Measurements from ENCODE around the gene TACR2.
A peak's percentile ranks its signal among the peaks of the same experiment; 100 is the strongest.

Gene TACR2

DNA sequence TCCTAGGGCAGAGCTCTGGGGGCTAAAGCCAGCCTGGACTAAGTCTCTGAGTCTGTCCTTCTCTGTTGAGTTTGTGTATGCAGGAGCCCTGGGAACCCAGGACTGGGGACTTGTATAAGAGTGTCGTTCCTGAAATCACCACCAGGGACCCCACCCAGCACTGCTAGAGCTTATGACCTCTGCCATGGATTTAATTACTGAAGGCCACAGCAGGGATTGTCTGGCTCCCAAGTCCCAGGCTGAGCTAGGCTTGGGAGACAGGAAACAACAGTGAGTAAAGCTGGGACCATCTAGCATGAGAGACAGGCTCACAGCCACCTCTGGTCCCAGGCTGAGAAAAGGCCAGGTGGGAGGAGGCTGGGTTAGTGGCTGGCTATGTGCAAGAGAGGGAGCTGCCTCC, 33.1 kb upstream of the TACR2 start:
- peak; percentile 59 for DNase-seq

DNA sequence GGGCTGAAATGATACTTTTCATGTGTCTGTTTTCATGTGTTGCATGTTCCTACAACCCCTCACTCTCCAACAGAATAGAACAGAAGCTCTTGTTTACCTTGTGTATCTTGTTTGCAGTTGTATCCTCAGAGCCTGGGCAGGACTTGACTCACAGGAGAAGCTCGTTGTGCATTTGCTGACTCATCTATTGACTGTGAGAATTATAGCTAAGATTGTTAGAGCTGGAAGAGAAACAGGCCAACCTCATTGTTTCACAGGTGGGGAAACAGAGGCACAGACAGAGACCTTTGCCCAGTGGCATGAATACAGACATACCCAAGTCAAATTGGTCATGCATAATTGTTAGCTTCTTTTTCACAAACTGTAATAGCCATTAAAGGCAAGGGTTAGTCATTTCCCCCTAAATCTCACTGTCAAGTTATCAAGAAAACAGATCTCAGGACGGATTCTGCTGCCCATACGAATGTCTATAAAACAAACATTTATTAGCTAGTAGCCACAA, 30.0 kb upstream of the TACR2 start:
- DNase-seq: peak; percentile 47

DNA sequence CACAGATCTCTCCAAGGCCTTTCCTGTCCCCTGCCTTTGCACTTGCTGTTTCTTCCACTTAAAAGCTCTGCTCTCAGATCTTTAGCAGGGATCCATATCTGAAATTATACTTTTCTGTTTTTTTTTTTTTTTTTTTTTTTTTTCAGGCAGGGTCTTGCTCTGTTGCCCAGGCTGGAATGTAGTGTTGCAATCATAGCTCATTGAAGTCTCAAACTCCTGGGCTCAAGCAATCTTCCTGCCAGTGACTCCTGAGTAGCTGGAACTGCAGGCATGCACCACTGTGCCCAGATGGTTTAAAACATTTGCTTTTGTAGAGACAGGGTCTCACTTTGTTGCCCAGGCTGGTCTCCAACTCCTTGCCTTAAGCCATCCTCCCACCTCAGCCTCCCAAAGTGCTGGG, 29.5 kb upstream of the TACR2 start:
- no peak for DNase-seq

DNA sequence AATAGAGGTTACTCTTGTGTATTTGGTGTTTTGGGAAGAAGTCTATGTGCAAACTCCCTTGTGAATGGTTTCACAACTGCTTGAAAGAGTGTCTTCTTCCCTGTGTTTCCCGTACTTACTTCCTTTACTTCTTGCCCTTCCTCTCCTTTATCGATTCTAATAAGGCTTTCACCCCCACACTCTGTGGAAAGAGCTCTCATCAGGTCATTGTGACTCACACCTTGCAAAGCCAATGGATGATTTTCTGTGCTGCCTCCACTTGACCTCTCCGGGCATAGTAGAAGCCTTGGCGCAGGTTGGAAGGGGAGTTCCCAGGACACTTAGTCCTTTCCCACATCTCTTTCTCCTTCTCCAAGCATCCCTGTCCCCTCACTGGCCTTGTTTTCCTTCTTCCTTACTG, 28.3 kb upstream of the TACR2 start:
- DNase-seq: no peak

DNA sequence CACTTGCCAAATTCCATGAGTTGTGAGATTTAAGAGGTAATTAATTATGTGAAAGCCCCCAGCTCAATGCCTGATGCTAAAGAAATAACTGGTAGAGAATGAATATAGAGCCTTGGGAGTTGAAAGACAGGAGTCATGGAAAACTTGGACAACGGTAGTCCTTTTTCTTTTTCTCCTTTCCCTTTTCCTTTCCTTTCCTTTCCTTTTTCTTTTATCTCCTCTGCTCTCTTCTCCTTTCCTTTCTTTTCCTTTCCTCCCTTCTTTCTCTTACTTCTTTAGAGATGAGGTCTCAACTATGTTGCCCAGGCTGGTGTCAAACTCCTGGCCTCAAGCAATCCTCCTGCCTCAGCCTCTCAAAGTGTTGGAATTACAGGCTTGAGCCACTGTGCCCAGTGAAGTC, 26.6 kb upstream of the TACR2 start:
- no peak for DNase-seq

DNA sequence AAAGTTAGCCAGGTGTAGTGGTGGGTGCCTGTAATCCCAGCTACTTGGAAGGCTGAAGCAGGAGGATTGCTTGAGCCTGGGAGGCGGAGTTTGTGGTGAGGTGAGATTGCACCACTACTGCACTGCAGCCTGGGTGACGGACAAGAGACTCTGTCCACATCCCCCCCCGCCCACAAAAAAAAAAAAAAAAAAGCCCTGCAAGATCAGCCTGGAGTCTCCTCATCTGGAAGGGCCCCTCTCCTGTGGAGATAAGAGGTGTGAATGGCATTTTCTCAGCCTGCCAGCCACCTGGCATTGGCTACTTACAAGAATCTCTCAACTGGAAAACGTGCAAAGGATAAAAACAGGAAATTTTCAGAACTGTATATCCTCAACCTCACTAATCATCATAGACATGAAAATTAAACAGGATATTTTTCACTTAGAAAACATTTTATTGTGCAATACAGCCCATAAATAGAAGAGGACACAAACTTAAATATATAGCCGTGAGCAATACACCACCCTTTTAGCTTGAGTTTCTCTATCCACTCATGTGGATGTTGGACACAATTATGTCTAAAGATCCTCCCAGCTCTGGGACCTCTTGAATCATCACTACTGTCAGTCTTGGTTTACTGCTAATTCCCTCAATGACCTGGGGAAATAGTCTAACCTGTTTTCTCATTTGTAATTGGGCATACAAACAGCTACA, 23.2 kb upstream of the TACR2 start:
- DNase-seq: no peak

DNA sequence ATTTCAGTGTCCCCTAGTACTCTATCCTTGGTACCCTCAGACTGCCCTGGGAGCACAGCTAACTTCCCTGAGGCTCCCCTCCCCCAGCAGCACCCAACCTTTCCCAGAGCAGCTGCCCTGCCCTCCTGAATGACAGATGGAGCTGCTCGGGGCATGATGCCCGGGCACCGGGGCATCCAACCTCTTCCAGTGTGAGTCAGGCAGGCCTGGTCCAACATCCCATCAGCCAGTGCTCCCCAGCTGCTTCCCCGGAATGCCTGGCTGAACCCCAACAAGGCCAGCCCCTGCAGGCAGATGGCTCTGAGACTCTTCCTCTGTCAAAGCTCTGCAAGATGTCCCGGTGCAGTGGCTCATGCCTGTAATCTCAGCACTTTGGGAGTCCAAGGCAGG, 22.6 kb upstream of the TACR2 start:
- no peak for DNase-seq

DNA sequence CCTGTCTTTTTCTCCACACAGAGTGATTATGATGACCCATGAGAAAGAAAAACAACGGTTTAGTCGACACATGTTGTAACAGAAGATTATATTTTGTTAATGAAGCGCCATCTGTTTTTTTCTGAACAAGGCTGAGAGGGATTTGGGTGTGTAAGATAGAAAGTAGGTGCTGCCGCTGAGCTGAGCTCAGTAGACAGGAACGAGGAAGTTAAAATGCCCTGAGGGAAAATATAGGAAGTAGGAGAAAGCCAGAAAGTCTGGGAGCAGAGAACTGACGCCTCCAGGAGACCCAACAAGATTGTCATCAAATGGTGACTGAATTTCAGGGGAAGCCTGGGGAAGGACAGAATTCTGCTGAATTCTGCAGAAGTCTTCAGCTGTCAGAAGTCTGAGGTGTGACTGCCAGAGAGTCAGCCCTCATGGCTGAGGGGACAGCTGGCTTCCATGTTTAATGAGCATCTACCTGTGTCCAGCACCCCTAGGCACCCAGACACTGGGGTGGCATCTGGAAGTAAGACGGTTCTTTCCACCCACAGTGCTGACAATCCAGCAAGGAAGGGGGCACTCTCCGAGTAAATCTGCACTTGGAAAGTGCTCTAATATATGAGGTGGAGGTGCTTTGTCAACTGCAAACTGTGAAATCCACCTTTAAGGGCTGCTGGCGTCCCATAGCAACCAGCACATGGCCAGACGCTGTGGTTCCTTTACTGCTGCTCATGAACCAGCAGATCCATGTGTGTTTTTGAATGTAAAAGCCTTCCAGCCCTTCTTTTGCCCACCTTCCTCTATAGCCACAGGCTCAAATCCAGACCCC, 22.0 kb upstream of the TACR2 start:
- no peak for DNase-seq

DNA sequence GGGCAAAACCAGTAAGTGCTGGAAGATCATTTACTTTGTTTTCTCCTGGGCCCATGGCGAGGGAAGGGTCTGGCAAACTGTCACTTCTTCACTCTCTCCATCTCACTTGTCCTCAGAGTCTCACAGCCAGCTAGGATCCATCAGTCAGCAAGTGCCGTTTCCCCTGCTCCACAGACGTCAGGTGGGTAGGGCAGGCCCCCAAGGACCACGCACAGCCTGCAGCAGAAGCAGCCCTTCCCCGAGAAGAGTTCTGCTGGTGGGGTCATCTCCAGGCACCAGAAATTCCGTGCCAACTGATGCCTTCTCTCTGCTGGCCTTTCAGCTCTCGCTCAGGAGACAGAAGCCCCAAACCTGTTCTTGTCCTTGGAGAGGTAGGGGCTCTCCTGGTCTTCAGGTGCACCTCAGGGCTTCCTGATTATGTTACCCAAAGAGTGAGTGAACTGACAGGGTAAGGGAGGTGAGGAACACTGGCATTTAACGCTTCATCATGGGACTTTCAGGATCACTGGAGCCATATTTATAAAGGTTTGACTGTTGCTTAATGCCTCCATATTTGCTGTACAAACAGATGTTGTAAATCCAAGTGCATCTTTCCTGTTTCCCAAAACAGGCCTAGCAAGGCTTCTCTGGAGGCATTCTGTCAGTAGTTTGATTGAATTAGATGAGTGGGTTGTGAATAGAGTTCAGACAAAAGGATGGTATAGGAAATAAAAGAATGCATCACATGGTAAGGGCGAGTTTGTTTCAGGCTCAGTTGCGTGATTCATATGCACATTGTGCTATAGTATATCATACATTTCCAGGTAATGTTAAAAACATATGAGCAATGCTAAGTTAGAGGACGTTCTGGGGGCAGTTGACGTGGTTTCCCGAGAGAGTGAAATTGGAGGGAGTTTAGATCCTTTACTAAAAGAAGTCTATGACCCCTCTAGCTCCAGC, 20.9 kb upstream of the TACR2 start:
- no peak for DNase-seq

DNA sequence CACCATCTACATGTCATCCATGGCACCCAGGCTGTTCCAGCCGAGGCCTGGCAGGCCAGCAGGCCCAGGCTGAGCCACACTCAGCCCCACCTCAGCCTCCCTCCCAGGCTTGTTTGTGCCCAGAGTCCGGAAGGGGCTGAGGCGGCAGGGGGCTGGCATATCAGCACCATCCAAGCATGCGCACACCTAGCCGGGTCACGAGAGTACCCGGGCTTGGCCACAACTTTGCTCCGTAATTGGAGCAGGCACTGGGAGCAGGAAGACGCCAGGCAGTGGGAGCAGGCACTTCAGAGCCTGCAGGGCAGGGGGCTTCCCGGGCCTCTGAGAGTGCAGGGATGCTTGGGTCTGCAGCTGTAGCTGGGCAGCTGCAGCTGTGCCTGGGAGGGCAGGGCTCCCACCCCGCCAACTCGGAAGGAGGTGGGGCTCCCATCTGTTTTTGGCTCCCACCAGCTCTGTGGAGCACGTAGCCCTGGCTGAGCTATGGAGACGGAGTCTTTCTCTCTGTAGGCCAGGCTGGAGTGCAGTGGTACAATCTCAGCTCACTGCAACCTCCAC, 19.3 kb upstream of the TACR2 start:
- DNase-seq: no peak

DNA sequence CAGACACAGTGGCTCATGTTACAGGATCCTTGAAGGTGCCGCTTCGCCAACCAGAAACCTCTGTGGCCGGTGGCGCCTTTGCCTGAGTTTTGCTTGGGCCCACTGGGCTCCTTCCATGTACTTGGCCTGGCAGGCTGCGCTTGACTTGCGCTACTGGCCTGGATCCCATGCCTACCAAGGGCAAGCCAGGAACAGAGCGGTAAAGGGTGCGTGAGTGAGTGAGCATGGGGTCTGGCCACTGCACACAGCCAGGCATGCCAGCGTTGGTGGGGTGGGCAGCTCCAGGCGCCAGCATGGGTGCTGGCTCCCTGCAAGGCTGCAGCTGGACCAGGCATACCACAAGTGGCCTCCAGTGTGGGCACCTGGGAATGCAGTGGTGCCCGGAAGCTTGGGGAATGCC, 18.2 kb upstream of the TACR2 start:
- DNase-seq: no peak

DNA sequence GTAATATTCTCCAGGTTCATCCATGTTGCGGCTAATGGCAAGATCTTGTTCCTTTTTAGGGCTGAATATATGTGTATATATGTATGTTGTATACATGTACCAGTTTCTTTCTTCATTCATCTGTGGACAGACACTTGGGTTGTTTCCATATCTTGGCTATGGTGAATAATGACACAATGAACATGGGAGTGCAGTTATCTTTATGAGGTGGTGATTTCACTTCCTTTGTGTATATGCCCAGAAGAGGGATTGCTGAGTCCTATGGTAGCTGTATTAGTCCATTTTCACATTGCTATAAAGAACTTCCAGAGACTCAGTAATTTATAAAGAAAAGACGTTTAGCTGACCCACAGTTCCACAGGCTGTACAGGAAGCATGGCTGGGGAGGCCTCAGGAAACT, 17.5 kb upstream of the TACR2 start:
- no peak for DNase-seq

DNA sequence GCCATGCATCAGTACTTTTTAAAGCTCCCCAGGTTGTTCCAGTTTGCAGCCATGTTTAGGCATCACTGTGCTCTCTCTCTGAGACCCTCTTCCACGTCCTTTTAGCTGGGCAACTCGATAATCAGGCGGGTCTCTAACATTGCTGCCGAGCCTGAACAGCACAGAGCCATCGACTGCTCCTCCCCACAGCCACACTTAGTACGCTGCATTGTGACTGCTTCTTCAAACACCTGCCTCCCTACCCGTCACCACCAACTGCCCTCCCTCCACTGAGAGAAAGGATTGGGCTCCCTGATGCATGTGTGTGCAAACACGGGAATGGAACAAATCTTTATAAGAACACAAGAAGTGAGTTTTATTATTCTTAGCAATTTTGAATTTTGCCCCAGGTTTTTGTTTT, 11.4 kb upstream of the TACR2 start:
- no peak for DNase-seq

DNA sequence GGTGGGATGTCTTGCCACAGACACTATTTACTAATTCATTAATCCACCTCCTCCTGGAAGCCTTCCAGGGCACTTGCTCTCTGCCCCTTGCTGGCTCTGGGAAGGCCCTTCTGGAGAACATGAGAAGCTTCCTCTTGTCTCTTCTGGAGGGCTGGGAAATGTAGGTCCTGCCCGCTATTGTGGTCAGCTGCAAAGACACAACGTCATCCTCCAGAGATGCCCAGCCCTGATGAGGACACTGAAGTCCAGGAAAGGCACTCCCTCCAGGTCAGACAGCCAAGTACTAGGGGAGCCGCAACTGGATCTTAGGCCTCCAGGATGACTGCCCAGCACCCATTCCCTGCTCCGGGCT, 9.6 kb upstream of the TACR2 start:
- DNase-seq: no peak

DNA sequence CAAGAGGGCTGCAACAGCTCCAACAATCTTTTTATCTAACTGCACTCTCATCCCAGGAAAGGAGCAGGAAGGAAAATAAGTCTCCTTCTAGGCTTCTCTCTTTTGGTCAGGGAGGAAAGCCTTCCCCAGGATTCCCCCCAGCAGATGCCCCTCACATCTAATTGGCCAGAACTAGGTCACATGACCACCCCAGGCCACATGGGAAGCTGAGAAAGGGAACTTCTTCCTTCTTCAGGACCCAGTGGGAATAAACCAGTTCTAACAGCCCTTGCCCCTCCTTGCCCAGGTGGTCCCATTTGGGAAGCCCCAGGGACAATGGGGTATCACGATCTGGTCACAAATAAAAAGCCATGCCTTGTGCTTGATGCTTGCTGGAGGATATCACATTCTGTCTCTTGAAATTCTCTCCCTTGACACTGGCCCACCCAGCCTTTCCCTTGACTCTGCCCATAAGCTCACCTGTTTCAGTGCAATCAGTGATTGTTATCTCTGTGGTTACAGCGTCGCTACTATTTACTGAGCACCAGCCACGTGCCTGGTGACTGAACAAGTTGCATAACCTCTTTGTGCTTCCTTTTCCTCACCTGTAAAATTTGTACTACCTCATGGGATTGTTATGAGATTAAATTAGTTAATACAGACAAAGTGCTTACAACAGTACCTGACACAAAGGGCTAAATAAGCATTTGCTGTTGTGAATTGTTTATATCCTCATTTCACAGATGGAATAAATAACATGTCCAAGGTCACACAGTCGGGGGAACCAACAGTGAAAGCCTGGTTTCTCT, 9.0 kb upstream of the TACR2 start:
- no peak for DNase-seq

DNA sequence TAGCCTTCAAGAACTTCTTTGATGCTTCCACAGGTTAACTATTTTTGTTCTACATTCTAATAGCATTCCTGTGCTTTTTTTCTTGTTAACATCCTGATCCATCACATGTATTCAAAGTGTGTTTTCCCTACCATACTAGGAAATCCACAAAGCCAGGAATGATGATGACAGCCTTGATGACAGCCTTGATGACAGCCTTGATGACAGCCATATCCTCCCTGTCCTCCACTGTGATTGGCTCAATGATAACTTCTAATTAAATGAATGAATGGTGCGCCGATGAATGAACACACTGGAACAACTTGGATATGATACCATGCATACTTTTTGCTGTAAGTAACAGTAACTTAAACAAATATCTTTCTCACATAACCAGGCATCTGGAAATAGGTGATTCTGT, 8.3 kb upstream of the TACR2 start:
- DNase-seq: no peak

DNA sequence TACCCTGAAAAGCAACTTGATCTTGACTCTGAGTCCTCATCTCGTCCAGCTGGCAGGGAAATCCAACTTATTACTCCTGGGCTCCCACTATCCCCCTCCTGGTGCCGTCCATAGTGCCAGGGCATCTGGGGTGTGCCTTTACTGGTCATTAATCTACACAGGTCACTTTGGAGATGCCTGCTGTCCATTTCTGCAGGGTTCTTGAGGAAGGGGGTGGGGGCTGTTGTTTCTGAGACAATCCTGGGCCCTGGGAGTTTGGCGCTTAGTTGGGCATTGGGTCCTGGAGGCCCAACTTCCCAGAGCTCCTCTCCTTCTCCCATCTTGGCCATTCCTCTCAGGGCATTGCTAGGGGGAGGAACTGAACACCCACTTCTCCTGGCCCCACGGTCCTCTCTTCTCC, 6.0 kb upstream of the TACR2 start:
- no peak for DNase-seq

DNA sequence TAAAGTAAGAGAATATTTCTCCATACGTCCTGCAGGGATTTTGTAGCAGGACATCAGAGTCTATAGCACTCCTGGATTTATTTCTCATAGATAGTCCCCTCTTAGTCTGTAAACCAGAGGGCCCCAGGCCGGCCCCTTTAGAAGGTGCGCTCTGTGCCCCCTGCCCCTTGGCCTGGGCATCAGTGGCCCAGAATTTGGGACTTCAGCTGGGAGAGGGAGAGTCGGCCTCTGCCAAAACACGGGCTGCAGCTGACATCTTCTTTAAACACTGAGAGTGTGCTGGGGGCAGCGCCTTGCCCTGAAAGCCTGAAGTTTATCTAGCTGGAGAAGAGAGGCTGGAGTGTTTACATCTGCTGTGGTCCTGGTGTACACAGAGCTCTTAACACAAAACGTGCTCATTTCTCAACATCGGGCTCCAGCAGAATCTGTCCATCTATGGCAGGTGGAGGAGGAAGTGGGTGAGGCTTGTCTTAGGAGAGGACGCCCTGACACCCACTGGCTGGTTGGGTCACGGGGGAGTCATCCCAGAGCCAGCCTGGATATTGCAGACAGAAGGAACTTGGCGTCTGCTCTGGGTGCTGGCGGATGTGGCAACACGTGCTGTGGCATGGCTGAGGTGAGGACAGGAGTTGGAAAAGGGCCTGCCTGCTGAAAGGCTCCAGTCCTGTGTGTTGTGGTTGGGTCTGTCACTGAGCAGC, 5.0 kb upstream of the TACR2 start:
- DNase-seq: no peak

DNA sequence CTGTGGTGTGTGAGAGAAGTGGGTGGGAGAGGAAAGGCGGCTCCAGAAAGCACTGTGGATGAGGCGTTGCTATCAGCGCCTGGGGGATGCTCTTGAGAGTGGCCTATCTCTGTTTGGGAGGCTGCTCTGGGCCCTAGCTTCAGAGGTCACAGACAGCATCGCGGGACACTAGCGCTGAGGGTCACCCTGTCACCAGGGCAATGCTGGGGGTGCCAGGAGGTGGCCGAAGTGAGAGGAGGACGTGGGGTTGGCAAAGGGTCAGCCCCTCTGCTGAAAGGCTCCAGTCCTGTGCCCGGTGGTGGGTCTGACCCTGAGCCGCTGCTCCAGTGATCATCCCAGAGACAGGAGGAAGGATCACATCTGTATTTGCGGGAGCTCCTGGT, 3.0 kb upstream of the TACR2 start:
- DNase-seq: no peak

DNA sequence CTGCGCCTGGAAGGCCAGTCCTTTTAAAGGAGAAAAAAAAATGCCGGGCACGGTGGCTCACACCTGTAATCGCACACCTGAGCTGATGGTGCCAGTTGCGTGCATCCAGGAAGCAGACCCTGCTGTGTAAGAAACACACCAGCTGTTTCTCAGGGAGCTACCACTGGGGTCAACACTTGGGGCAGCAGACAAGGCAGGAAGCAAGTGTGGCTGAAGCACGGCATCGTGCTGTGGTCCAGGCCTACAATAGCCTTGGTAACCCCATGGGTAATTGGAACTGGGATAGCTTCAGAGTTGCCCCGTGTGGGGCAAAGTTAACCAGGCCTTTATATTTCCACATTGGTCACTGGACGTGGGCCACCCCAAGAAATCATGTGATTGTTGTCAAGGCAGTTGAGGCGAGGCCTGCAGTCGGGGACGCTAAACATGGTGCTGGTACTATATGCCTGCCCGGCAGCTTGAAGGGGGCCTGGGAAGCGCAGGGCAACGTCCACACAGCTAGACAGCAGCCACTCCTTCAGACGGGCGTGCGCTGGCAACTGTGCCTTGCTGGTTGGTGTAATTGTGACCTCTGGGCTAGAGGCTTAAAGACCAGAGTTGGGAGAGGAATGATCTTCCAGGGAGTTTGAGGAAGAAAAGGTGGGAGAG, 2.5 kb upstream of the TACR2 start:
- DNase-seq: no peak

DNA sequence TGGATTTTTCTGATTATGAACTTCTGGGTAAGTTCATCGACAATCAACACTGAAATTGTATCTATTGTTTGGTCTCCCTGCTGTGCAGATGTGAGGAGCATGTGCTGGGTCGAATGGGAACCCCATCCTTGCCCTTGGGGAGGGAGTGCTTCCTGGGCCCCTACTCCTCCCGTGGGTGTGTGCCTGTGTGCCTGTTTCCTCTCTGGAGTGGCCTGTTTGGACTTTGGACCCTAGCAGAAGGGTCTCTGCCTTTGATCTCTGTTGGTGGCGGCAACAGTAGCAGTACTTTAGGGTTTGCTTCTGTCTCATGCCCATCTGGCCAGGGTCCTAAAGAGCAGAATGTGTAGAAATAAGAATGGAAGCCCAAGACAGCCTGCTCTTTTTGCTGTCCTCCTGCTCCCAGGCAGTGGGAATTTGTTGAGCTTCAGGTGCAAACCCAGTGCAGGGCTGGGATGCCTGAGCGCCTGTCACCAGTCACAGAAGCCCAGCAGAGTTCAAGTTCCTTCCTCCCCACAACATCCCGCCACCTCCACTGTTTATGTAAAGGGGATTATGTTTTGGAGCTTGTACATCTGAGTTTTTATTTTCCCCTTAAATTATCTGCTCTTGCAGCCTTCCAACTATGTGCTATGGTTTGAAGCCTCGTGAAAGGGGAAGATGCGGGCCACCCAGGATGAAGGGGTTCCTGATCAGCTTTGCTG, 1.5 kb upstream of the TACR2 start:
- DNase-seq: no peak
